ENCODE results near the gene ROS1. TPM values are rescaled to one million over a fixed set of nuclear protein-coding genes. Genes with fewer than 3 reads are reported as not detected.

ROS1 gene
- 0.01 TPM in 2 replicates for polyA plus RNA-seq (2013)

DNA sequence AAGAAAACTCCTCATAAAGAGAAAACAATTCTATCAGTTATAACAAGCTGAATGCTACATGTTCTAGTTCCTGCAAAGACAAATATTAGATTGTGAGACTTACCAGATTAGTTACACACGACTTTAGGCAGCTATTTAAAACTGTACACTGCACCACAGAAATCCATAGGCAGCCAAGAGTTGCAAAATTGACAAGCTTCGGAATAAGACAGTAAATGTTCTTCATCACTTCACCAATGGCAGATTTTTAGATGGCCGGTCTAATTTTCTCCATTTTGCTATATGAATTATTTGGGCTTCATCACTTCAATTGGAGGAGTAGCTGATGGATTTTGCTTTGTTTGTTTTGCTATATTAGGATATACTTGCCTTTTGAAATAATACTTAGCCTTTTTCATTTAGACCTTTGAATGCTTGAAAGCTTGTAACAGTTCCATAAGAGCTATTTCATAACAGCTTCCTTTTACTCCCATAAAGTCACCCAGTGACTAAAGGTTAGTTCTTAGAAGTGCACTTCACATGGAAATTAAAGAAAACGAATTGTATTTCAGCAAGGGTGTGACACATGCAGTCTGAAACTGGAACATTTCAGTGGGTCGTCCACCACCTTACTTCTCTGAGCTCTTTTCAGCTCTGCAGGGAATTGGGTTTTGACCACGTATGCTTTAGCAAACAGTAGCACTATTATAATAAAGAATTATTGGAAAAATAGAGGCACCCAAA lies at the start of gene ROS1:
Gene ROS1, minus strand, starts transcription at position 512 of the 723 bp plus-strand sequence. Its CDS starts 286 bp downstream, at position 226.
- WGBS (ENCODE audit: extremely low coverage, insufficient coverage, insufficient read length): no CpG with 5 or more reads among the region's 6 CpGs

DNA sequence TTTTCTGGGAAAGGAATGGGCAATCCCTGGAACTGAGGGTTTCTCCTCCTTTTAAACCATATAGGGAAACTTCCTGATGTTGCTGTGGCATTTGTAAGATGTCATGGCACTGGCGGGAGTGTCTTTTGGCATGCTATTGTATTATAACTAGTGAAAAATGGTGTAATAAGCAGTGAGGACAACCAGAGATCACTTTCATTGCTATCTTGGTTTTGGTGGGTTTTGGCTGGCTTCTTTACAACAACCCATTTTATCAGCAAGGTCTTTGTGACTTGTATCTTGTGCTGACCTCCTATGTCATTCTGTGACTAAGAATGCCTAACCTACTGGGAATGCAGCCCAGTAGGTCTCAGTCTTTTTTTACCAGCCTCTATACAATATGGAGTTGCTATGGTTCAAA lies 47.7 kb upstream of the ROS1 start:
- Histone ChIP-seq H2BK5ac (ENCODE audit: low read depth, low read length, poor library complexity) (no peak overlapping the region), H2AFZ (ENCODE audit: insufficient read depth, low read length, poor library complexity) (no peak overlapping the region), H3K4me3 (ENCODE audit: low read depth, low read length) (no peak overlapping the region), H3K36me3 (ENCODE audit: control insufficient read depth in 1 of 2, insufficient read depth in 2 of 2, low read length in 2 of 2) (no peaks in the 10 kb centered on the region), H3K4me2 (ENCODE audit: low read length) (no peak overlapping the region), H3K14ac (ENCODE audit: low read length) (no peak overlapping the region), H3K27me3 (ENCODE audit: insufficient read depth, low read length) (no peaks in the 10 kb centered on the region), H3K23ac (ENCODE audit: low read length) (no peak overlapping the region), H3K79me1 (ENCODE audit: low read length) (no peaks in the 10 kb centered on the region), H2BK12ac (ENCODE audit: low read length) (no peak overlapping the region), H3K9ac (ENCODE audit: low read length) (no peak overlapping the region), H4K12ac (ENCODE audit: low read depth, low read length) (no peak overlapping the region), H3K4me1 (ENCODE audit: control insufficient read depth in 1 of 2, insufficient read depth in 2 of 2, low read length in 2 of 2) (no peaks in the 10 kb centered on the region), H4K8ac (ENCODE audit: low read depth, low read length) (no peak overlapping the region), H3K27ac (ENCODE audit: low read depth, low read length) (no peak overlapping the region), H3K4ac (ENCODE audit: low read depth, low read length) (no peak overlapping the region), H2AK5ac (ENCODE audit: low read length) (no peak overlapping the region), H4K91ac (ENCODE audit: low read depth, low read length) (no peak overlapping the region), H3K18ac (ENCODE audit: low read length) (no peak overlapping the region), H3K79me2 (ENCODE audit: control insufficient read depth, insufficient read depth, low read length, poor library complexity) (no peaks in the 10 kb centered on the region), H2BK120ac (ENCODE audit: insufficient read depth, low read length, poor library complexity) (no peak overlapping the region), H3K9me3 (ENCODE audit: insufficient read depth, low read depth, low read length) (no peaks in the 10 kb centered on the region)
- no peak for DNase-seq
- no CpG with 5 or more reads among the region's 1 CpG for WGBS (ENCODE audit: extremely low coverage, insufficient coverage, insufficient read length)

More for the DNA sequence above, at the start of gene ROS1:
- Histone ChIP-seq H3K18ac (ENCODE audit: low read length) (no peak within 1 kb of the TSS), H3K36me3 (ENCODE audit: control insufficient read depth in 1 of 2, insufficient read depth in 2 of 2, low read length in 2 of 2) (no peaks in the 10 kb centered on the region), H3K9me3 (ENCODE audit: insufficient read depth, low read depth, low read length) (no peaks in the 10 kb centered on the region), H3K79me1 (ENCODE audit: low read length) (no peaks in the 10 kb centered on the region), H4K12ac (ENCODE audit: low read depth, low read length) (no peak within 1 kb of the TSS), H2AFZ (ENCODE audit: insufficient read depth, low read length, poor library complexity) (no peak within 1 kb of the TSS), H3K27ac (ENCODE audit: low read depth, low read length) (no peak within 1 kb of the TSS), H2BK5ac (ENCODE audit: low read depth, low read length, poor library complexity) (no peak within 1 kb of the TSS), H2AK5ac (ENCODE audit: low read length) (no peak within 1 kb of the TSS), H3K4ac (ENCODE audit: low read depth, low read length) (no peak within 1 kb of the TSS), H4K91ac (ENCODE audit: low read depth, low read length) (no peak within 1 kb of the TSS), H3K27me3 (ENCODE audit: insufficient read depth, low read length) (no peaks in the 10 kb centered on the region), H3K4me1 (ENCODE audit: control insufficient read depth in 1 of 2, insufficient read depth in 2 of 2, low read length in 2 of 2) (no peaks in the 10 kb centered on the region), H2BK12ac (ENCODE audit: low read length) (no peak within 1 kb of the TSS), H3K79me2 (ENCODE audit: control insufficient read depth, insufficient read depth, low read length, poor library complexity) (no peaks in the 10 kb centered on the region), H2BK120ac (ENCODE audit: insufficient read depth, low read length, poor library complexity) (no peak within 1 kb of the TSS), H3K9ac (ENCODE audit: low read length) (no peak within 1 kb of the TSS), H4K8ac (ENCODE audit: low read depth, low read length) (no peak within 1 kb of the TSS), H3K4me2 (ENCODE audit: low read length) (no peak within 1 kb of the TSS), H3K23ac (ENCODE audit: low read length) (no peak within 1 kb of the TSS), H3K4me3 (ENCODE audit: low read depth, low read length) (no peak within 1 kb of the TSS), H3K14ac (ENCODE audit: low read length) (no peak within 1 kb of the TSS)
- DNase-seq: no peak

- Histone ChIP-seq H3K9ac (ENCODE audit: low read length) (no peak overlapping the region), H3K14ac (ENCODE audit: low read length) (no peak overlapping the region), H2BK5ac (ENCODE audit: low read depth, low read length, poor library complexity) (no peak overlapping the region)
Observed at GRCh38 chr6:117472667-117473066, 46.9 kb upstream of the ROS1 start.

DNA sequence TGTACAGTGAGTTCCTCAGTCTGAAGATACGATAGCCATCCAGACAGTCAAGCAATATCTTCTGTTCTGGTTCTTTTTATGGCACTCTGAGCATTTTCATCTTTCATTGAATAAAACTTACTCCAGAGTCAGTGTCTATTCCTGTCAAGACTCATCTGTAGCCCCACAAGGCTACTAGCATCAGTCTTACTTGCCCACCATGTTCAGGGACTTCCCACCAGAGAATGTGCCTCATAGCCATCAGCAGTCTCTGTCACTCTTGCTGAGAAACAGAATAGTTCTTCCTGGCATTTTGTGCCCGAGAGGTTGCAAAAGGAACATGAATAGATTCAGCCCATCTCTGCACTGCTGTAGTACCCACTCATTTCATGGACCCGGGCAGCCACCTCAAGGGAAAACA lies 44.0 kb upstream of the ROS1 start:
- H3K4ac ChIP-seq (ENCODE audit: low read depth, low read length): no peak overlapping the region
- H4K12ac ChIP-seq (ENCODE audit: low read depth, low read length): no peak overlapping the region
- H3K27me3 ChIP-seq (ENCODE audit: insufficient read depth, low read length): no peaks in the 10 kb centered on the region
- no peak overlapping the region for H2AFZ ChIP-seq (ENCODE audit: insufficient read depth, low read length, poor library complexity)
- no peak for DNase-seq
- H3K14ac ChIP-seq (ENCODE audit: low read length): no peak overlapping the region
- H3K4me1 ChIP-seq (ENCODE audit: control insufficient read depth in 1 of 2, insufficient read depth in 2 of 2, low read length in 2 of 2): peaks cover 0 to 6% of the 10 kb centered on the region in 2 experiments
- H4K8ac ChIP-seq (ENCODE audit: low read depth, low read length): no peak overlapping the region
- WGBS (ENCODE audit: extremely low coverage, insufficient coverage, insufficient read length): no CpG with 5 or more reads among the region's 3 CpGs
- H2BK5ac ChIP-seq (ENCODE audit: low read depth, low read length, poor library complexity): no peak overlapping the region
- no peak overlapping the region for H3K9ac ChIP-seq (ENCODE audit: low read length)
- no peaks in the 10 kb centered on the region for H3K9me3 ChIP-seq (ENCODE audit: insufficient read depth, low read depth, low read length)
- H3K4me2 ChIP-seq (ENCODE audit: low read length): no peak overlapping the region
- H3K18ac ChIP-seq (ENCODE audit: low read length): no peak overlapping the region
- H2AK5ac ChIP-seq (ENCODE audit: low read length): no peak overlapping the region
- no peak overlapping the region for H4K91ac ChIP-seq (ENCODE audit: low read depth, low read length)
- H2BK120ac ChIP-seq (ENCODE audit: insufficient read depth, low read length, poor library complexity): no peak overlapping the region
- no peak overlapping the region for H2BK12ac ChIP-seq (ENCODE audit: low read length)
- H3K79me2 ChIP-seq (ENCODE audit: control insufficient read depth, insufficient read depth, low read length, poor library complexity): no peaks in the 10 kb centered on the region
- H3K36me3 ChIP-seq (ENCODE audit: control insufficient read depth in 1 of 2, insufficient read depth in 2 of 2, low read length in 2 of 2): no peaks in the 10 kb centered on the region
- H3K79me1 ChIP-seq (ENCODE audit: low read length): peaks cover 4% of the 10 kb centered on the region
- H3K23ac ChIP-seq (ENCODE audit: low read length): no peak overlapping the region
- H3K27ac ChIP-seq (ENCODE audit: low read depth, low read length): no peak overlapping the region
- no peak overlapping the region for H3K4me3 ChIP-seq (ENCODE audit: low read depth, low read length)

More at GRCh38 chr6:117472667-117473066, 46.9 kb upstream of the ROS1 start:
- Histone ChIP-seq H4K8ac (ENCODE audit: low read depth, low read length) (no peak overlapping the region), H2BK120ac (ENCODE audit: insufficient read depth, low read length, poor library complexity) (no peak overlapping the region), H2BK12ac (ENCODE audit: low read length) (no peak overlapping the region), H3K79me2 (ENCODE audit: control insufficient read depth, insufficient read depth, low read length, poor library complexity) (no peaks in the 10 kb centered on the region), H2AK5ac (ENCODE audit: low read length) (no peak overlapping the region), H3K36me3 (ENCODE audit: control insufficient read depth in 1 of 2, insufficient read depth in 2 of 2, low read length in 2 of 2) (no peaks in the 10 kb centered on the region), H3K4me3 (ENCODE audit: low read depth, low read length) (no peak overlapping the region), H3K4ac (ENCODE audit: low read depth, low read length) (no peak overlapping the region), H4K91ac (ENCODE audit: low read depth, low read length) (no peak overlapping the region), H3K9me3 (ENCODE audit: insufficient read depth, low read depth, low read length) (no peaks in the 10 kb centered on the region), H4K12ac (ENCODE audit: low read depth, low read length) (no peak overlapping the region), H3K4me2 (ENCODE audit: low read length) (no peak overlapping the region), H2AFZ (ENCODE audit: insufficient read depth, low read length, poor library complexity) (no peak overlapping the region), H3K4me1 (ENCODE audit: control insufficient read depth in 1 of 2, insufficient read depth in 2 of 2, low read length in 2 of 2) (peaks cover 0 to 3% of the 10 kb centered on the region in 2 experiments), H3K18ac (ENCODE audit: low read length) (no peak overlapping the region), H3K23ac (ENCODE audit: low read length) (no peak overlapping the region), H3K79me1 (ENCODE audit: low read length) (peaks cover 2% of the 10 kb centered on the region), H3K27me3 (ENCODE audit: insufficient read depth, low read length) (no peaks in the 10 kb centered on the region), H3K27ac (ENCODE audit: low read depth, low read length) (no peak overlapping the region)
- no peak for DNase-seq
- WGBS (ENCODE audit: extremely low coverage, insufficient coverage, insufficient read length): no CpG with 5 or more reads among the region's 3 CpGs

All from trophoblast cell (in vitro differentiated cells and primary cell).